HG03066 (cell line): Measurements from ENCODE around the gene PEX11B.

Experiments used
- ATAC-seq: cut with Tn5 transposase; IDR thresholded peaks from one replicate; pipeline ENCODE4 v1.9.1; 2021; ENCODE audit warnings: low read depth; ENCODE audit not compliant: unreplicated experiment

PEX11B gene

DNA sequence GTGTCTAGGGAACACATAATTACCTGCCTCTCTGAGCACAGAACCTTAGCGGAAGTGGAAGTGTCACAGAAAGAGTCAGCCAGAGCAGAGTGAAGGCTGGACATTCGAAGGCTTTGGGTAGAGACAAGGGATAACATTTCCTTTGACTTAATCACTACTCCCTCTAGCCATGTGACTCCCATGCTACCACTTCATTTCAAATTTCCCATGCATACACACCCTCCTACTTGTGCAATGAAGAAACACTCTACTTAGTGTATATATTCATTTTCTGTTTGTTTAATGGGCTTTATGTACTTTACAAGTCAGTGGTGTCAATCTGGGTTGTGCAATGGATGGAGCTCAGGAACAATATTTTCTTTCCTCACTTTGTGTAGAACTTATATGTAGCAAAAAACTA lies 39.8 kb downstream of the PEX11B start:
- no peak for ATAC-seq

DNA sequence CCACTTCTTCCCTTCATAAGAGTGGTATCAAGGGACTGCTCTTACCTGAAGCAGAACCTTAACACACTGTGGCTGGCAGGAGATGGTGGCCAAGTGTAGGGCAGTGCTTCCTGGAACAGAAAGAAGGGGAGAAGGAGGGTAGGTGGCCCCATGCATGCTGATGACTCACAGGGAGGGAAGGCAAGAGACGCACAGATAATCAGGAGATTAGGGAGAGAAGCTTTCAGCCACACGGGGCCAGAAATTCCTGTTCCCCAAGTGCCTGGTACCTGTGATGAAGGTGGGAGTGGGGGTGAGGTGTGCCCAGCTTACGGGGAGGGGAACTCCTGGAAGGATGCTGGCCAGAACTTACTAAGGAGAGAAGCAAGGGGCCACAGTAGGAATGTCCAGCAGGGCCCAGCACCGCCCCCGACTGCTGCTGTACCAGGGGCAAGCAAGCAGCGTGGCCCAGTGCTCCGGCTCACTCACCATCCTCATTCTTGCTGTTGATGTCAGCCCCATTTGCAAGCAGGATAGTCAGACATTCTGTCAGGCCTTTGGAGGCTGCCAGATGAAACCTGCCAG lies 40.5 kb downstream of the PEX11B start:
- no peak for ATAC-seq

DNA sequence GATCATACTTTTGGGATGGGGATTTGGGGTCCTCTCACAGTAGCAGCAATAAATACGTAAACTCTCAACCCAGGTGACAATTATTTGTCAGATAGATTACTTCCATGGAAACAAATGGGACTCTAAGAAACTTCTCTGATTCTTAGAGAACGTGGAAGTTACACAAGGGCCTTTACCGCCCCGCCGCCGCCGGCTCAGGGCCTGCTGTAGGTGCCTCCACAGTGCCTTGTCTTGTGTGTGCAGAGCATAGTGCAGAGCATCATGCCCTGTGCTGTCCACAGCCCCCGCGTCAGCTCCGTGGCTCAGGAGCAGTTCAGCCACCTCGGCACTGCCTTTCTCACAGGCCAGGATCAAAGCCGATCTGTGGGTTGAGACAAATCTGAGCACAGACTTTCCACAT lies 43.9 kb downstream of the PEX11B start:
- no peak for ATAC-seq

DNA sequence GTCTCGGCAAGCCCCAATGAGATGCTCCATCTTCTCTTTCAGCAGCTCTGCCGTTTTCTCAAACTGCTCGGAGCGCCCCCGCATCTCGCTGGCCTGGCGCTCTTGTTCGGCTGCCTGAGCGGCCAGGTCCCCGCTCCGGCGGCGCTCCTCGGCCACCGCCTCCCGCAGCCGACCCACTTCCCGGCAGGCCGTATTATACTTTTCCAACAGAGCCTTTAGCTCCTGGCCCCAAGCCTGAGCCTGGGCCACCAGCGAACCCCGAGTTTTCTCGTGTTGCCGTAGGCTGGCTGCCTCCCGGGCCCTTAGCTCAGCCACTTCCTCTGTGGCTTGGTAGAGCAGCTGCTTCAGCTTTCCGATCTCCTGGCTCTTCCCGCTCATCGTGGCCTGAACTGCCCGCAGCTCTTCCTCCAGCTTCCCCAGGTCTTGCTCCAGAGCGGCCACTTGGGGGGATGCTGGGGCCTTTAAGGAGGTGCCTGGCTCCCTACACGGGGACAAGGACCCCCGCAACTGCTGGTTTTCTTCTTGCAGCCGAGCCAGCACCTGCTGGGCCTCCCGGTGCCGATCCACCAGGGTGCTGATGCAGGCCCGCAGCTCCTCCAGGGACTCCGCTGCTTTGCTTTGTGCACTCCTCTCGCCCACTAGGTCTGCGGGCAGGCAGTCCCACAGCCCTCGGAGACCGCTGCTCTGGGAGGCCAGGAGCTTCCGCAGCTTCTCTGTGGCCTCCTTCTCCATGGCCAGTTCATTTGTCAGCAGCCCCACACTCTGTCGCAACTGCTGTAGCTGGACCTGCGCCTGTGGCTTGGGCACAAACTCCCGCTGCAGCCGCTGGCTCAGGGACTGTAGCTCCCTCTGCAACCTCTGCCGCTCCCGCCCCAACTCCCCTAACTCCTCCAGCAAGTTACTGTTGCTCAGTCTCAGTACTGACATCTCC lies 46.3 kb downstream of the PEX11B start:
- no peak for ATAC-seq

DNA sequence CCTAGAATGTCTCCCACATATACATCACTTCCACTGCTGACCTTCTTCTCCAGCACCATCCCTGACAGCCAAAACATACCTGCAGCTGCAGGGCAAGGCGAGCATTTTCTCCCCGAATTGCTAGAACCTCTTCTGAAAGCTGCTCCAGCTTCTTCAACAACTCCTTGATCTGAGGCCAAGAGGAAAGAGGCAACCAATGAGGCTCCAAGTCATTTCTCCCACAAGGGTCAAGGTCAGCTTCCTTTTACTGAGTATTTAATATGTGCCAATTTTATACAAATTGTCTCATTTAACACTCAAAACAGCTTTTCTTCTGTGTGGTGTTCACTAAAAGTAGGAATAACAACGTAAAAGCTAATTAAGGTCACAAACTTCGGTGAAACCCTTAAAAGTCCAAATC lies 50.3 kb downstream of the PEX11B start:
- no peak for ATAC-seq

DNA sequence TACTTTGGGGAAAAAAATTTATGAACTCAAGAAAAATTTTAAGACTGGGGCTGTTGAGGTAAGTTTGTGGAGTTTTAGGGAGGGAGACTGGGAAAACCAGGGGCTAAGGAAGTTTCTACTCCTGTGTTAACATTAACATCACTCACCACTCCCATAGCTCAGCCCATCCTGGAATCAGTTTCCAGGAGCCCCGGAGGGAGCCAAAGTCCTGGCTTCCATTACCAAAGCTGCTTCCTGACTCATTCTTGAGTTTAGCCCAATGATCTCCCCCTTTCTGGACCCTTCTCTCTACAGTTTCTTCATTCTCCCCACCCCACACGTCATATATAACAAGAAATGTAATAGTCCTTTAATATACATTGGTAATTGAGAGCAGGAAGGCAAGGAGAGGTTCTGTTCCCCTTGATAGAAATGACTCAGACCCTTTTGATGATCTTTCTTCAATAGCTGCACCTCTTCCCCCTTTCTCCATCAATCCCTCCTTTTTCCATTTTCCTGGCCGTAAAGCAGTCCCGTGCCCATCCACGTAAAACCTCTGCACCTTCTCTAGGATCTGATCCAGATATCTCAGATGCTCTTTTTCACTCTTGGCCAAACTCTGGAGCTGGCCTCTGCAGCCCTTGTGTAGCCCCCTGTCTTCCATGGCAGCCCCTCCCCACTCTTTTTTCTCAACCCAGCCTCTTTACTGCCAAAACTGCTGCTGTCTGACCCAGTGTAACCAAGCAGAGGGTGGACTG lies 55.1 kb downstream of the PEX11B start:
- no peak for ATAC-seq
